Measurements from ENCODE around the gene CDC42SE2. TPM values are rescaled to one million over a fixed set of nuclear protein-coding genes. Genes with fewer than 3 reads are reported as not detected.
"Not testable (repeated sequence)": the region's sequence is repeated elsewhere in the genome, so short reads cannot be mapped to it uniquely, and the experiment has no call there.

The CDC42SE2 gene
- total and polyA plus RNA-seq, 2 of the 4 experiments (the other 2 are of a cell fraction), result 12.5 to 19.4 TPM

GRCh38 chr5:131379723-131380122 is 115.9 kb downstream of the CDC42SE2 start:
- POLR2A ChIA-PET (ENCODE audit: unreplicated experiment), result no interaction called here
- Histone ChIP-seq H3K9ac (ENCODE audit: low read depth, low read length) (no peak overlapping the region), H3K4me2 (ENCODE audit: low read depth, low read length) (0 out of 2 replicates have a peak overlapping the region, but pooled peaks have one; percentile 40), H4K20me1 (ENCODE audit: insufficient read depth, low read length) (peaks cover 5% of the 10 kb centered on the region; the same call in 1 of the 2 replicates), H2BK20ac (ENCODE audit: low read depth, low read length) (no peak overlapping the region), H4K5ac (ENCODE audit: low read depth, low read length) (no peak overlapping the region; the same call in 1 of the 2 replicates), H3K27ac (ENCODE audit: insufficient read depth, low read length) (no peak overlapping the region), H3K9me1 (ENCODE audit: insufficient read depth, low read length) (peaks cover 8% of the 10 kb centered on the region; the same call in 1 of the 2 replicates), H3K14ac (replicated peaks; ENCODE audit: low read depth, low read length) (no peak overlapping the region), H3K4me3 (ENCODE audit: insufficient read depth, low read depth, low read length) (no peak overlapping the region), H2AFZ (replicated peaks; ENCODE audit: low read length, poor library complexity) (no peak overlapping the region), H3K18ac (ENCODE audit: low read depth, low read length) (no peak overlapping the region), H4K8ac (ENCODE audit: low read depth in 2 of 2, low read length in 2 of 2) (no peak overlapping the region), H3K36me3 (ENCODE audit: control insufficient read depth, insufficient read depth, low read length) (no peaks in the 10 kb centered on the region; the same call in 1 of the 2 replicates), H3K4ac (ENCODE audit: low read depth, low read length) (no peak overlapping the region), H2AK9ac (replicated peaks; ENCODE audit: low read depth, low read length, poor library complexity) (no peak overlapping the region), H2BK5ac (ENCODE audit: low read depth, low read length, poor library complexity, severe bottlenecking) (peak overlapping the region; percentile 73), H2BK120ac (ENCODE audit: low read depth, low read length) (no peak overlapping the region), H2AK5ac (ENCODE audit: low read depth, low read length) (no peak overlapping the region), H3K23ac (ENCODE audit: low read depth, low read length) (no peak overlapping the region), H3K56ac (ENCODE audit: extremely low read depth, insufficient read depth, low read length) (no peak overlapping the region), H2BK15ac (ENCODE audit: low read depth, low read length) (no peak overlapping the region), H3K4me1 (ENCODE audit: control insufficient read depth, insufficient read depth, low read length) (peaks cover 17% of the 10 kb centered on the region), H3K79me1 (ENCODE audit: low read depth in 1 of 2, low read length in 2 of 2) (peaks cover 23 to 57% of the 10 kb centered on the region in 2 experiments), H3K27me3 (ENCODE audit: control insufficient read depth, insufficient read depth, low read length) (no peaks in the 10 kb centered on the region), H4K91ac (ENCODE audit: insufficient read depth, low read depth, low read length) (no peak overlapping the region), H3K9me3 (ENCODE audit: control insufficient read depth, insufficient read depth, low read length) (no peaks in the 10 kb centered on the region)
- in situ Hi-C loops (cut with MboI; ENCODE audit: low sequenced_read_pairs) (loop anchor here (10.0 kb wide), 1 partner anchor 215 kb away; the partner anchor contains the start of gene HINT1), dilution Hi-C loops (cut with HindIII; ENCODE audit: low sequenced_read_pairs, unreplicated experiment) (no loop called here), intact Hi-C loops (cut with micrococcal nuclease) (loop anchor here (5.0 kb wide), 1 partner anchor 112 kb away; no protein-coding TSS in a partner anchor)
- CTCF ChIA-PET, result no interaction called here
- DNase-seq (peak; percentile 79), ATAC-seq (ENCODE audit: low read depth) (no peak)
- TF ChIP-seq BHLHE40 (IDR thresholded peaks at IDR 0.05; ENCODE audit: low read depth, low read length), result no peak
- no peak for TF ChIP-seq POLR2A (IDR thresholded peaks at IDR 0.05; ENCODE audit: low read depth, low read length)
- no peak for TF ChIP-seq SMC3 (IDR thresholded peaks at IDR 0.05; ENCODE audit: low read depth, low read length)
- TF ChIP-seq NFE2L2 (IDR thresholded peaks at IDR 0.05; ENCODE audit: low read depth, low read length), result peak; percentile 5; the same call in 1 of the 2 replicates
- TF ChIP-seq MAZ (IDR thresholded peaks at IDR 0.05; ENCODE audit: borderline replicate concordance, low read depth, low read length), result no peak
- no peak for TF ChIP-seq FOS (IDR thresholded peaks at IDR 0.05; ENCODE audit: low read depth, low read length)
- 38% methylated on average over 4 of the region's 7 CpGs; no CpG with 5 or more reads in 1 of the 2 experiments for WGBS, 2 experiments (ENCODE audit: extremely low coverage in 2 of 2, insufficient read length in 1 of 2)
- no TSS peak for BruUV-seq (replicated peaks)

GRCh38 chr5:131380238-131380637 is 116.4 kb downstream of the CDC42SE2 start:
- H3K56ac ChIP-seq (ENCODE audit: extremely low read depth, insufficient read depth, low read length); BruUV-seq (replicated peaks); H2BK5ac ChIP-seq (ENCODE audit: low read depth, low read length, poor library complexity, severe bottlenecking); H2BK120ac ChIP-seq (ENCODE audit: low read depth, low read length); H4K20me1 ChIP-seq (ENCODE audit: insufficient read depth, low read length); H2AK9ac ChIP-seq (replicated peaks; ENCODE audit: low read depth, low read length, poor library complexity); H3K4me2 ChIP-seq (ENCODE audit: low read depth, low read length); H3K27me3 ChIP-seq (ENCODE audit: control insufficient read depth, insufficient read depth, low read length); H3K14ac ChIP-seq (replicated peaks; ENCODE audit: low read depth, low read length); H3K9me1 ChIP-seq (ENCODE audit: insufficient read depth, low read length); H3K4me3 ChIP-seq (ENCODE audit: insufficient read depth, low read depth, low read length); dilution Hi-C loops (cut with HindIII; ENCODE audit: low sequenced_read_pairs, unreplicated experiment); H3K4ac ChIP-seq (ENCODE audit: low read depth, low read length); H4K91ac ChIP-seq (ENCODE audit: insufficient read depth, low read depth, low read length); H2AK5ac ChIP-seq (ENCODE audit: low read depth, low read length); H3K36me3 ChIP-seq (ENCODE audit: control insufficient read depth, insufficient read depth, low read length); ATAC-seq (ENCODE audit: low read depth); CTCF ChIA-PET; H3K18ac ChIP-seq (ENCODE audit: low read depth, low read length); POLR2A ChIA-PET (ENCODE audit: unreplicated experiment); H2AFZ ChIP-seq (replicated peaks; ENCODE audit: low read length, poor library complexity); DNase-seq; H3K9me3 ChIP-seq (ENCODE audit: control insufficient read depth, insufficient read depth, low read length); H4K8ac ChIP-seq (ENCODE audit: low read depth in 2 of 2, low read length in 2 of 2); H3K27ac ChIP-seq (ENCODE audit: insufficient read depth, low read length); H3K23ac ChIP-seq (ENCODE audit: low read depth, low read length); H4K5ac ChIP-seq (ENCODE audit: low read depth, low read length); H2BK20ac ChIP-seq (ENCODE audit: low read depth, low read length); H3K9ac ChIP-seq (ENCODE audit: low read depth, low read length); H2BK15ac ChIP-seq (ENCODE audit: low read depth, low read length): not testable (repeated sequence)
- intact Hi-C loops (cut with micrococcal nuclease), result loop anchor here (5.0 kb wide), 1 partner anchor 113 kb away; no protein-coding TSS in a partner anchor
- WGBS, 2 experiments (ENCODE audit: extremely low coverage in 2 of 2, insufficient read length in 1 of 2), result no CpG with 5 or more reads among the region's 2 CpGs
- in situ Hi-C loops (cut with MboI; ENCODE audit: low sequenced_read_pairs), result loop anchor here (10.0 kb wide), 1 partner anchor 215 kb away; the partner anchor contains the start of gene HINT1
- peaks cover 17% of the 10 kb centered on the region for H3K4me1 ChIP-seq (ENCODE audit: control insufficient read depth, insufficient read depth, low read length)
- H3K79me1 ChIP-seq (ENCODE audit: low read depth in 1 of 2, low read length in 2 of 2), result peaks cover 26 to 59% of the 10 kb centered on the region in 2 experiments
